ENCODE results near the gene DUOX2.
"Not testable (repeated sequence)": the region's sequence is repeated elsewhere in the genome, so short reads cannot be mapped to it uniquely, and the experiment has no call there.

The DUOX2 gene

DNA sequence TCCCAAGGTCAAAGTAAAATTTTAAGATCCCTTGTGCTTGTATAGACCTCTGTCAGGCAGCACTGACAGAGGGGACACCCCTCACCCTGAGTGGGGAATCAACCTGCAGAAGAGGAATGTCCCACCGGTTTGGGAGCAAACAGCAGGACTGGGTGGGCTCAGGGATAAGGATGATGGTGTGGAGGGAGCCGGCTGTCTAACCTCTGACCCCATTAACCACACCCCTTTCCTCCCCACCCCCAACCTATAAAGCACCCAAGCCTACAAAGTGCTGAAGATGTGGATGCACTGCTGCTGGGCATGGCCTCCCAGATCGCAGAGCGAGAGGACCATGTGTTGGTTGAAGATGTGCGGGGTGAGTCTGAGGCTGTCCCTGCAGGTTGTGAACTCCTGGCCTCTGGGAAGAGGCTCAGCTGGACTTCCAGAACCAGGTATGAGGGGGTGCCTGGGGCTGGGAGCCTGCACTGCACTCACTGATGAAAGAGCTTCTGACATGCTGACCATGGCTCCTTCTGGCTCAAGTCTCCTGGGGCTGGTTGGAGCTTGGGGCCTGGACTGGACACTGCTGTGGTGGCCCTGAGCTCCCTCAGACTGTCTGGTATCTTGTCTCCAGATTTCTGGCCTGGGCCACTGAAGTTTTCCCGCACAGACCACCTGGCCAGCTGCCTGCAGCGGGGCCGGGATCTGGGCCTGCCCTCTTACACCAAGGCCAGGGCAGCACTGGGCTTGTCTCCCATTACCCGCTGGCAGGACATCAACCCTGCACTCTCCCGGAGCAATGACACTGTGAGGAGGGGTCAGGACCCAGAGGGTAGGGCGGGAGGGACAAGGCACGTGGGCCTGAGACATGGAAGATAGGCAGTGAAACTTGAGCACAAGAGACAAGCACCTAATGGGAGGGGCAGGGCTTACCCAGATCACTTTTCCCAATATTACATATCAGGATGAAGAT, 25.1 kb upstream of the DUOX2 start:
- no peak for DNase-seq

DNA sequence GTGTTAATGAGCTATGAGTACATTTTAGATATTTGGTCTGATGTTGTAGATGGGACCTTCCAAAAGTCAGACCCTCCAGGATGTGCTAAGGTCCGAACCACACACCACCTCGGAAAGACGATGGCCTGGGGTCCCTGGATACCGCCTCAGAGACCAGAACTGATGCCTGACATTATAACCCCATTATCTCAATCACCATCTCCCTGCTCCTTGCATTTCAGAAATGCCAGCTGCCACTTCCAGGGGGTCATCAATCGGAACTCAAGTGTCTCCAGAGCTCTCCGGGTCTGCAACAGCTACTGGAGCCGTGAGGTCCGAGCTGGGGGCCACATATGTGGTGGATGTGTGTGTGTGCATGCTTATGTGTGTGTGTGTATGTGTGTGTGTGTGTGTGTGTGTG, 23.7 kb upstream of the DUOX2 start:
- DNase-seq, result no peak

DNA sequence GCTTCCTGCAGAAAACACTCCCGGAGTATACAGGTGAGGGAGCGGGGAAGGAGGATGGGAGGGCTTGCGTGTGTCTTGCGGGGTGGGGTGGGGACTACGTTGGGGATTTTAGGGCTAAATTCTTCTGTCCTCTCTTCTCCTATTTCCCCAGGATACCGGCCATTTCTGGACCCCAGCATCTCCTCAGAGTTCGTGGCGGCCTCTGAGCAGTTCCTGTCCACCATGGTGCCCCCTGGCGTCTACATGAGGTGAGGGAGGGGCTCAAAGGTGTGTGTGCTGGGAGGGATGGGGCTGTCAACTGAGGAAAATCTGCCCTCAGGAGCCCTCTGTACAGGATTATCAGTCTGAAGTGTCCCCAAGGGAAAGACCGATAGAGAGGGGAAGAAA, 22.4 kb upstream of the DUOX2 start:
- DNase-seq, result peak; percentile 30

DNA sequence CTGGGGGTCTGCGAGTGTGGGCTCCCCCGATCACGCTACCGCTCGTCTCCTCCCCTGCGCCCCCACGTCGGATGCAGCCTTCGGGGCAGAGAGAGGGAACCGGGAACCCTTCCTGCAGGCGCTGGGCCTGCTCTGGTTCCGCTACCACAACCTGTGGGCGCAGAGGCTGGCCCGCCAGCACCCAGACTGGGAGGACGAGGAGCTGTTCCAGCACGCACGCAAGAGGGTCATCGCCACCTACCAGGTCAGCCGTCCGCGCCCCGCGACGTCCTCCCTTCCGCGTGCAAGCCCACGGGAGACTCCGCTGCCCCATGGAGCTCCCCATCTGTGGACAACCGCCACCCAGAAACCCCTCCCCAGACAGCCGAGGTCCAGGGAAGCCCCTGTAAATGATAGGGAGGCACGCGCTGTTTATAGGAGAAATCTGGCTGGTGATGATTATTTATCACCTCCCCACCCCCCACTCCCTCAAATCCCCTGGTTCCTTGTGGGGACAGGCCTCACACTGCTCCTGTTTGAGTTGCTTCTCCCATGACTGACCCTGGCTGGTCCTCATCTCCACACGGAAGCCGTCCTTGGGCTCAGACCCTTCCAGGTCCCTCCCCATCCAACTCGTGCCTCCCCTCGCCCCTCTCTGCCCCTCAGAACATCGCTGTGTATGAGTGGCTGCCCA, 21.9 kb upstream of the DUOX2 start:
- not testable (repeated sequence) for DNase-seq

DNA sequence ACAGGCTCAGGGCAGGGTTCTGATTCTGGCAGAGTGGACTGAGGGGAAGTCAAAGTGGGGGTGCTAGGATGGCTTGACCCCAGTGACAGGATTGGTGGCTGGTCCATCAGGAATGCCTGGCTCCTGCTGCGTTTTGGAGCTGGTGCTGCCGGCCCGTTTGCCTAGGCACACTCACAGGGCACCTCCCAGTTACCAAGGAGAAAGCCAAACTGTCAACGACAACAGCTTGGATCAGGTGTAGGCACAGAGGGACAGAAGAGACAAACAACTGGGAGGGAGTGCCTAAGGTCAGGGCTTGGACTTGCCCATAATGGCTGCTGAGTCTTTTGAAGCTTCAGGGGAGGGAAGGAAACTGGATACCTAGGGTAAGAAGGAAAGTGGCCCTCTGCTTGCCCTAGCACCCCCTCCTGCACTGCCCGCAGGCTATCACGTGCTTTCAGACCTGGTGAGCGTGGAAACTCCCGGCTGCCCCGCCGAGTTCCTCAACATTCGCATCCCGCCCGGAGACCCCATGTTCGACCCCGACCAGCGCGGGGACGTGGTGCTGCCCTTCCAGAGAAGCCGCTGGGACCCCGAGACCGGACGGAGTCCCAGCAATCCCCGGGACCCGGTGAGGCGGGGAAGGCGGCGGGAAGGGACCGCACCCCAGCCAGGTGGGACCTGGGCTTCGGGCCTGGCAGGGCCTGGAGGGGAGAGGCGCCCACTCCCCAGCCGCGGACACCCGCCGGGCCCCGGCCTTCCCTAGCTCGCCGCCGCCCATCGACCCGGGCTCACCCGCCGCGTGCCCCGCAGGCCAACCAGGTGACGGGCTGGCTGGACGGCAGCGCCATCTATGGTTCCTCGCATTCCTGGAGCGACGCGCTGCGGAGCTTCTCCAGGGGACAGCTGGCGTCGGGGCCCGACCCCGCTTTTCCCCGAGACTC, 21.0 kb upstream of the DUOX2 start:
- DNase-seq, result peak; percentile 41

DNA sequence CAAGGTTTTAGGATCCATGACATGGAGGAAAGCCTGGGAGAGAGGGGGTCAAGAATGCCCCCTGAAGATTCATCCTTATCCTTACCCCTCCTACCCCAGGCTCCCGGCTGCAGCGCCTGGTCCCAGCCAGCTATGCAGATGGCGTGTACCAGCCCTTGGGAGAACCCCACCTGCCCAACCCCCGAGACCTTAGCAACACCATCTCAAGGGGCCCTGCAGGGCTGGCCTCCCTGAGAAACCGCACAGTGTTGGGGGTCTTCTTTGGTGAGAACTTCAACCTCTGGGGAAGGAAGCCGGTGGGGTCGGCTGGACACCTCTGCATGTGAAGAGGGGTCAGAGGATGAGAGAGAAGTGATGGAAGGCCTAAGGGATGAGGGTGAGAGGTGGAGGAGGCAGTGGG, 20.1 kb upstream of the DUOX2 start:
- no peak for DNase-seq

DNA sequence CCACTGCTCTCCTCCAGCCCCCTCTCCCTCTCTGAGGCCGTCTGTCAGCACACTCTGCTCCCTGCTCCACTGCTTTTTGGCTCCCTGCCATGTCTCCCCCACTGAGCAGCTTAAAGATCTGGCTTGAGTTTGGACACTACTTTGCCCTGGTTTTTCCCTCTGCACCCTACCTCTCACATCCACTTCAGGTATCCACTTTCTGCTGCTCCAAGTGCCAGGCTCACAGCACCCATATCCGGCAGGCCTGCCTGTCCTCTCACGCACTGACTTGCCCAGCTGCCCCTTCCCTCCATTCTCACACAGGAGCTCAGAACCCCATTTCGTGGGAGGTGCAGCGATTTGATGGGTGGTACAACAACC, 19.6 kb upstream of the DUOX2 start:
- DNase-seq, result no peak

DNA sequence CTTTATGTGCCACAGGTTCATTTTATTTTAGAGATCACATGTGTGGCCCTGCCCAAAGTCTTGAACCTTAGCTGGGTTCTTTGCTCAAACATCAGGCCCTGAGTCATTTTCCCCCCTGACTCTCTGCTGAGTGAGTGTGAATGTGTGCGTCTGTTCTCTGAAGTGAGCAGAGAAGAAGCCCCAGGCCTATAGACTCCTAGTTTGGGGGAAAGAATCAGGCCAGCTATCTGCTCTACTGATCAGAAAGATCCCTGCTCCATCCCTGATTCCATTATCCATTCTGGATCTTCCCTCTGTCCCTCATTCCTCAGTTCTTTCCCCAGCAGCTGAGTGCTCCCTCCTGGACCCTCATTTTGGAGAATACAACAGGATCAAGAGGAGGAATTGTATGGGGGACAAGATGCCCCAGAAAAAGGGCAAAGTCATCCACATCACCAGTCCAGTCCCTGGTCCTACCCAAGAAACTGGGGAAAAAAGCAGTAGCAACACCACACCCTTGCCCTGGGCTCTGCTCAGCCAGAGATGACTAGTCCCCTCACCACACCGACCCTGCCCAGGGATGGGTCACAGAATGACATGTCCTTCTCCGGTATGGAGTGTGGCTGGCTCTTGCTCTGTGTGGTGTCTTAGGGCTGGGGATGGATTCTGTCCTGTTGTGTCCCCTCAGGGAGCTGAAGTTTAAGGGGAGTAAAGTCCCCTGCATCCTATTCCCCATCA, 19.0 kb upstream of the DUOX2 start:
- DNase-seq, result no peak

DNA sequence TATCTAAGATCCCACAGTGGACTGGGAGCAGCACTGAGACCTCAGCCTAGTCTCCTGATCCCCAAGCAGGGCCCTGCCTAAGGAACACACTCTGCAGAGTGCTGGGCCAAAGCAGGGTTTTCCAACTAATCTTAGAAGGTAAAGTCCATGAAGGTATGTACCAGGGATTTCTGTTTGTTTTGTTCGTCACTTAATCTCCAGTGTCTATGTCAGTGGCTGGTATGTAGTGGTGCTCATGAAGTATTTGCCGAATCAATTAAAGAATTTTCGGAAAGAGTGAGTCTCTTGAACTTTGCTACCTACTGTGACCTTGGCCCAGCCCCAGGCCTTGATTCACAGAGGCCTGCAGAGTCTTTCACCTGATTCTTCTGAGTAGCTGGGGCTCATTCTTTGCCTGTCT, 17.5 kb upstream of the DUOX2 start:
- DNase-seq, result no peak

DNA sequence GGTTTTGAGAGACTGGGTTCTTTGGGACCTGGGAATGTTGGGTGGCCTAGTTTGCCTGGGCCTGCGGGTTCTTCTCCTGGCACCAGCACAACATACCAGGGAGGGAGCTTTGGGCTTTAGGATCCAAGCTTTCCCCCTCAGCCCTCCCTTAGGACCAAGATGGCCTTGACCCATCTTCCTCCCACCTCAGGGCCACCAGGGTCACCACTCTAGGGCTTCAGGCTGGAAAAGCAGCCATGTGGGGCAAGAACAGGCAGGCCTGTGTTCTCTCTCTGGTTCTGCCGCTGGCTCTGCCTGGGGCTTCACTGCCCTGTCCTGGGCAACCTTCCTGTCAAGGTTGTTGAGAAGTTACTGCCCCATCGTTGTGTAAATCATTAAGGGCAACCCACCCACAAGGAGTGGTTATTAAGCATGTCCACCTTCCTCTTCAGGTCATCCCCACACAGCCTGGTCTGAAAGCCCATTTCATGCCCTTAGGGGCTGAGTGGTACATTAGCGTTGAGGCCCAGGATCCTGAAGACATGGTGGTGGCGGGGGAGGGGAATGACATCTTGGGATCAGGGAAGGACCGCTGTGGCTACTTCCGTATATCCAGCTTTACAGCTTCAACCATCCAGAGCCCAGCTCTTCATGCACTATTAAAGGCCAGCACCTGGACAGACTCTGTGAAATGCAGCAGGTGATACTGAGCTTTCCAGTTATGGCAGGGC, 16.5 kb upstream of the DUOX2 start:
- DNase-seq, result no peak

DNA sequence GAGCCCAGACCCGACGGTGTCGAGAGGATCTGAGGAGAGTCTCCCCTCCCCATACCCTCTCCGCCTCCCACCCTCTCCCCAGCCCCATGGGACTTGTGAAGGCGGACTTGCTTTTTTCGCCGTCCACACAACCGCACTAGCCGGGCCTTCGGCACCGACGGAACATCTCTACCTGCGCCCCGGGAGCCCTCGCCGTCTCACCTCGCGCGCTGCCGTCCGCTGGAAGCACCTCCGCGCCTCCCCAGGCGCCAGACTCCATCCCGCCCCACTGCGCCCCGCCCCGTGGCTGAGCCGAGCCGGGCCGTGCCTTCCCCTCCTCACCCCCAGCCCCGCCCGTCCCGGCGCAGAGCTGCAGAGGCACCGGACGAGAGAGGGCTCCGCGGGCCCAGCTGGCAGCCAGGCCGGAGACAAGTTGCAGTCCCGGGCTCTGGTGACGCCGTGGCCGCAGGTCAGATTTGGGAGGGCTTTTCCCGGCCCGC, 15.7 kb upstream of the DUOX2 start, which contains the start of the genes DUOX1 and DUOXA1:
DUOX1 (plus strand) TSS at position 344 of the 479 bp plus-strand sequence. CDS start 1,973 bp downstream, outside the sequence.
DUOXA1 (minus strand) TSS at position 229 of the 479 bp plus-strand sequence. CDS start 6,865 bp downstream, outside the sequence.
- peak; percentile 62 for DNase-seq

DNA sequence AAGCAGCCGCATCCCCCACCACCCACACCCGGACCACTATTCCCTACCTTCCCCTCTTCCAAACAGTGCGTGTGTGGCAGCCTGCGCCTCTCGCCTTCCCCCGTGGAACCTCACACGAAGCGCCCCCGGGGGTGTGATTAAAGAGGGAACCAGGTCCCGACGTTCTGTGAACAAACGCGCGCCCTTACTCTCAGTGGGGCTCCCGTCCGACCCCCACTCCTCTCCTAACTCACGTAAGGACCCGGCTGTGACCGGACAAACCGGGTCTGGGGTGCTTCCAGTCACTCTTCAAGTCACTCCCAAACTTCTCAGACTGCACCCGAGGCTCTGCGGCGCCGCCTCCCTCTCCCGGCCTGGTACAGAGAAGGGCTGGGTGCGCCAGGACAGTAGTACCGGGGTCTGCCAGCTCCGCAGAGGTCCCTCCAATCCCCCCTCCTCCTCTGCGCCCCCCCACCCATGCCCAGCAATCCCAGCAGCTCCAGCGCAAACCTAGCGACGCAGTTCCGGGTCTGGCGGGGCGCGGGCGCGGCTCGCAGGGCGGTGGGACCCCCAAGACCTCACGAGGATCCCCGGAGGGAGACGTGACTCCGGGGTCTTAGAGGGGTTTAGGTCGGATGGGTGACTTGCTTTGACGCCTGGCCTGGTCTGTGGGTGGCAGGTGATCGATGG, 15.1 kb upstream of the DUOX2 start:
- no peak for DNase-seq

DNA sequence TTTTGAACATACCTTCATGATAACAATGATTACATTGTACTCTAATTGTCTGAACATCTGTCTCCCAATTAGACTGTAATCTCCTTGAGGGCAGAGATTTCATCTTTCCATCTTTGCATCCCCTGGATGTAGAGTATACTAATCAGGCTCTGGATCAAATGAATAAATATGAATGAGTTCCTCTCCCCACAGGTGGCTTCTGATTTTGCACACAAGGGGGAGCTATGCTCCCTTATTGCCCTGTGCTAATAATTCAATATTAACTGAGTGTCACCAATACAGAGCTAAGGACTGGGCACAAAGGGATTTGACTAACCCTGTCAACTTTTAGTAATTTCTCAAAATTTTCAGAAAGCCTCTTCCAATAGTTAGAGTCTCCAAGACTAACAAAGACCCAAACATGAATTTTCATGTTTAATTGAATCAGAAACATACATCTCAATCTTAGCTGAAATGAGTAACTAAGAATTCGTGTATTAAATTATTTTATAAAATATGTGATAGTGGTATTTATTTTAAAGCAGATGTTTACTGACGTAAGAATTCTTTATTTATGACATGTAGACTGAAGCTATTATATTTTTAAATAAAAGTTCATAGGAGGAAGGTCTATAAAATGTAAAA, 12.7 kb upstream of the DUOX2 start:
- peak; percentile 46 for DNase-seq

DNA sequence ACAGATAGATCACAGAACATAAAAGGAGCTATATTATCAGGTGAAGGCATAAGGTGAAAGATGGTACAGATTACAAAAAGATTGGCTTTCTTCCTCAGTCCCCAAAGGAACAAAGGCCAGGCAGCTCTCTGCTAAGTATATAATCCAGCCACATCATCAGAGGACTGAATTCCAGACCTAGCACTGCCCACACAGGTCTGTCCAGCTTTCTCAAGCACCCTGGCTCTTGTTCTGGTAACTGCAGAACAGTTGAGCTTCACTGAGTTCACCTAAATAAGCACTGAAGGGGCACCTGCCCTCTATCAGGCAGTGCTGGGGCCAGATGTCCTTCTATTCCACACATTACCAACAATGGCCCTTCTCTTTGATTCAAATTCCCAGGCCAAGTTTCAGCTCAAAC, 9.4 kb upstream of the DUOX2 start:
- DNase-seq, result no peak

DNA sequence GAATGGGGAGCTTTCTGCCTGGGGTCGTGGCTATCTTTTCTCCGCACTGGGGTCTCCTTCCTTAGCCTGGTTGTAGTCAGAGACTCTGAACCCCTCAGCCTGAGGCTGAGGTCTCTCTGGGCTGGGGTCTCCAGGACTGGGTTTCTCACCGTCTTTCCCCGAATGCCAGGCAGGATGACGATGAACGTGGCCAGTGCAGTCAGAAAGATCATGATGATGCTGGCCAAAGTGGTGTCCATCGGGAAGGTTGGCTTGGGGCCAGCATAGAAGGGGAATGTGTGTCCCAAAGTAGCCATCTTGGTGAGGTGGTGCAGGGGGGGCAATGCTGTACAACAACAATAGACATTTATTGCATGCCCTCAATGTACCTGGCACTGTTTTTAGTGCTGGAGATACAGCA, 8.7 kb upstream of the DUOX2 start:
- no peak for DNase-seq

DNA sequence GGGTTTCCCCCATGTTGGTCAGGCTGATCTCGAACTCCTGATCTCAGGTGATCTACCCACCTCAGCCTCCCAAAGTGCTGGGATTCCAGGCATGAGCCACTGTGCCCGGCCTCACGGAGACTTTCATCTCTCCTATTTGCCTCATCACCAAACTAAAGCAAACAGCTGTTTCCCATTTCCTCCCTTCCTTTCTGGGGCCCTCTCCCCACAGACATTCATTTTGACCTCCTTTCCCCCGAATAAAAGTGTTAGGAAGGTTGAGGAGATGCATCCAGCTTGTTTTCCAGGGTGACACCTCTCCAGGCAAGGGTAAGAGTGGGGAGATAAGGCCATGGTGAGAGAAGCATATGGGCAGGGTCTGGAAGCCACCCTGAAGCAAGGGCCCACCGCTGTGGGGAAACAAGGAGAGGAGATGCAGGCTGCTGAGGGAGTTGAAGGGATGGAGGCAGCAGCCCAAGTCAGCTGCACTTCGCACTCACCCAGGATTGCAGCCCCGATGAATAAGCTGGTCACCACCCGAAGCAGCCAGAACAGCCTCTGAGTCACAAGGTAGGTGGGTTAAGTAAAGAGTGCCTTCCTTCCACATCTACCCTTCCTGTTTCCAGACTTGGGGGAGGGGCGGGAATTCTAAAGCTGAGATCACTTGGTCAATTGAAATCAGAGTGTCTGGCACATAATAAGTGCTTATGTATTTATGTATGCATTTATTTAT, 7.9 kb upstream of the DUOX2 start:
- no peak for DNase-seq

DNA sequence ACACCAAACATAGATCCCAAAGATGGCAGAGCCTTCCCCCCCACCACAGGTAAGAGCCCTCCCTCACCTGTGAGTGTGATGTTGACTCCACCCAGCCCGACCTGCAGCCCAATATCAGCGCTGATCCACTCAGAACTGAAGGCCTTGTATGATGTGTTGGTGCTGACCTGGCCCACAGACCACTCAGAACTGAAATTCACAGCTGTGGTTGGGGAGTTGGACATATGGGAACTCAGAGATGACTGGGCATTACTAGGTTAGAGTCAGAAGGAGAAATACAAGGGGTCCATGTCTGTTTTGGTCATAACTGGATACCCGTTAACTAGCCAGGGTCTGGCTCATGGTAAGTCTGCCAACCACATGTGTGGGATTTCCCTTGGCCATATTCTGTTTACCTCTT, 7.0 kb upstream of the DUOX2 start:
- DNase-seq, result no peak

DNA sequence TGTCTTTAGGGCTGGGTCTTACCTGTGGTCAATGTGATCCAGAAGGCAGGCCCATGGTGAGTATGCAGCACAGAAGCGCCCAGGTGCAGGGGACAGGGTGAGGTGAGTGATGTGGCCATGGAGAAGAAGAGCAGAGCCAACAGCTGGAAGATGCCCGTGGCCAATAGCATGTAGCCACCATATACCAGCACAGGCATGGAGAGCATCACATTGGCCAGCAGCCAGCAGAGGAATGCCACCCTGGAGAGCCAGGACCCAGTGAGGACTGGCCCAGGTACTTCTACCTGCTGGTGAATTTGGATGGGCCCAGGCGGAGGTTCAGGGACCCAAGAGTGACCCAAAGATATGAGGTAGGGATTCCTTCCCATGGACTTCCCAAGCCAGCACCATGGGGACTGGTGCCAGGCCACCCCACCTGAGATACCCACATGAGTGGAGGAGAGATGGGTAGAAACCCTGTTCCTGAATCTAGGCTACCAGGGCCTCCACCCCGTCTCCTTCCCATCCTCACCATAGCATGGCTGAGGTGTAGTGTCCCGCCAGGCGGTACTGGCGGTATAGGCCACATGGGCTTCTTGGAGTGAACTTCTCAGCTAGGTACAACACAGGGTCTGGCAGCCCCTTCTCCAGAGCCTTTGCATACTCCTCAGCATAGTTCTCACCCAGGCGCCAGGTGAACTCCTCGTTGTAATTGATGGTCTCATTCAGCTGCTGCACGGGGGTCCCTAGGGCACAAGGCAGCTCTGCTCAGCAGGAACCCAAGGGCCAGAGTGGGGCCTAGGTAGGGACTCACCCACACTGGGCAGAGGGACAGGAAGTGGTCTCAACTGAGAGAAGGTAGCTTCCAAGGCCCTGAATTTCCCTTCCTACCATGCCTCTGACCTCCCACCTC, 6.4 kb upstream of the DUOX2 start:
- DNase-seq, result no peak

DNA sequence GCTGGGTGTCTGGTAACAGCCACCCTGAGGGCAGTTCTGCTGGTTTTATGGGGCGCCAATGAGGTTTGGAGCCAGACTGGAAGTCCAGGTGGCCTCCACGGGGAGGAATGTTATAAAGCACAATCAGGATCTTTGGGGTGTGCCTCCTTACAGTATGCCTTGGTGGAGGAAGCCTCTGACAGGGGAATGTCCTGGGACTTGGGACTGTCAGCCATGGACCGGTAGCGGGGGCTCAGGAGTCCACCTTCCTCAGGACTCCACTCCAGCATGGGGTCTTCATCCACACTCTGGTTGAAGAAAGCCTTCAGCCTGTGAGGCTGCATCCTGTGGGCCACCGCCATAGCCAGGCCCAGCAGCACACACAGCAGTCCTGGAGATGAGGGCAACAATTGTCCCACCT, 5.0 kb upstream of the DUOX2 start:
- no peak for DNase-seq
